GM19239 (cell line): Measurements from ENCODE around the gene ITGAX.

Experiments used
- DNase-seq: peaks from one replicate; pipeline ENCODE4 v3.0.0; 2011; ENCODE audit warnings: low spot score; ENCODE audit not compliant: insufficient read length
- FAIRE-seq: peaks from 2 replicates; lab custom pipeline; 2011; peaks lifted over from hg19 to GRCh38; lab: Jason Lieb, UNC

The ITGAX gene

GRCh38 chr16:31428638-31429247, 73.8 kb downstream of the ITGAX start:
- FAIRE-seq (no peak), DNase-seq (no peak)

GRCh38 chr16:31429314-31429713, 74.3 kb downstream of the ITGAX start:
- no peak for FAIRE-seq
- DNase-seq: no peak

- FAIRE-seq: no peak
- no peak for DNase-seq
Observed at GRCh38 chr16:31429796-31430195, 74.8 kb downstream of the ITGAX start.

GRCh38 chr16:31430380-31431052, 75.5 kb downstream of the ITGAX start:
- DNase-seq: no peak

More at GRCh38 chr16:31430380-31431052, 75.5 kb downstream of the ITGAX start:
- no peak for FAIRE-seq
